HL-60 (cell line): ENCODE results near the gene PRR12.

Experiments used
- DNase-seq, 2 experiments: peaks; one replicate each; pipeline ENCODE4 v3.0.0-alpha.2; 2010 to 2020; ENCODE audit warnings: low read depth in 1 of 2, low spot score in 1 of 2
- H3K27ac ChIP-seq: fragments of 250-450 bp; sonication (Bioruptor Pico); replicated peaks from 2 replicates; pipeline ENCODE4 v1.5.1; 2020; ENCODE audit warnings: mild to moderate bottlenecking, moderate library complexity
- H3K27me3 ChIP-seq: fragments of 250-450 bp; sonication (Bioruptor Pico); 2 replicates; pipeline ENCODE4 v1.5.1; 2021; ENCODE audit warnings: mild to moderate bottlenecking, moderate library complexity; ENCODE audit not compliant: insufficient read depth, poor library complexity, severe bottlenecking
- H3K4me3 ChIP-seq: replicated peaks from 2 replicates; pipeline ENCODE4 v1.5.1; 2011; ENCODE audit warnings: mild to moderate bottlenecking, control low read depth, low read length; ENCODE audit not compliant: insufficient read depth
- CTCF ChIP-seq: IDR thresholded peaks from one replicate; pipeline ENCODE4 v1.5.1; 2011; ENCODE audit warnings: low read length, control low read depth, inconsistent platforms; ENCODE audit not compliant: insufficient read depth
- GABPA ChIP-seq: IDR thresholded peaks from 2 replicates; pipeline ENCODE4 v1.6.1; 2012; ENCODE audit warnings: low read depth
- POLR2AphosphoS5 ChIP-seq: IDR thresholded peaks from 2 replicates; pipeline ENCODE4 v1.6.1; 2012; ENCODE audit warnings: low read depth
- REST ChIP-seq: IDR thresholded peaks from 2 replicates; pipeline ENCODE4 v1.6.1; 2012; ENCODE audit warnings: low read depth; ENCODE audit not compliant: insufficient replicate concordance
- SPI1 ChIP-seq: IDR thresholded peaks from 2 replicates; pipeline ENCODE4 v1.6.1; 2012; ENCODE audit warnings: low read depth, mild to moderate bottlenecking, borderline replicate concordance

Gene PRR12

GRCh38 chr19:49555600-49556411 lies 35.2 kb upstream of the PRR12 start:
- H3K4me3 ChIP-seq = no peak overlapping the region
- no peak overlapping the region for H3K27ac ChIP-seq
- DNase-seq = peak in 1 of 2 experiments; percentile 25
- no peak for TF ChIP-seq CTCF
- no peak for TF ChIP-seq REST
- TF ChIP-seq SPI1 = no peak
- no peak for TF ChIP-seq GABPA
- no peak for TF ChIP-seq POLR2AphosphoS5
- H3K27me3 ChIP-seq = no peaks in the 10 kb centered on the region

- H3K4me3 ChIP-seq = no peak overlapping the region
- H3K27me3 ChIP-seq = no peaks in the 10 kb centered on the region
- H3K27ac ChIP-seq = no peak overlapping the region
- TF ChIP-seq SPI1 (no peak), REST (no peak), POLR2AphosphoS5 (no peak), CTCF (no peak), GABPA (no peak)
- no peak for DNase-seq
Measured at GRCh38 chr19:49556412-49557398, 34.3 kb upstream of the PRR12 start.

GRCh38 chr19:49557641-49558325 lies 33.2 kb upstream of the PRR12 start:
- TF ChIP-seq SPI1 (no peak), REST (no peak), GABPA (no peak), POLR2AphosphoS5 (no peak), CTCF (no peak)
- Histone ChIP-seq H3K27me3 (no peaks in the 10 kb centered on the region), H3K27ac (no peak overlapping the region), H3K4me3 (no peak overlapping the region)
- no peak for DNase-seq
